Psoas muscle (tissue), 8 donors: ENCODE measurements around the gene KRTAP5-11. TPM values are rescaled to one million over a fixed set of nuclear protein-coding genes. Genes with fewer than 3 reads are reported as not detected.

ENCODE experiments used
- ATAC-seq, 4 donors: fragments of 200-7000 bp; cut with Tn5 transposase; one replicate each; pipeline ENCODE4 v1.9.1; 2020; ENCODE audit warnings: moderate library complexity in 3 of 4, mild to moderate bottlenecking in 2 of 4
- DNase-seq, 2 donors: peaks; one replicate each; pipeline ENCODE4 v3.0.0-alpha.2; 2020
- H3K27ac ChIP-seq: fragments of 200-600 bp; one replicate; pipeline ENCODE4 v1.8.0; 2022
- H3K27me3 ChIP-seq, 3 donors: fragments of 200-600 bp in 1 of 3; one replicate each; pipeline versions ENCODE4 v1.6.1 to v1.8.0; 2013 to 2022; ENCODE audit warnings: low read length in 2 of 3, mild to moderate bottlenecking in 2 of 3, moderate library complexity in 1 of 3; ENCODE audit not compliant: insufficient read depth in 3 of 3
- H3K36me3 ChIP-seq, 2 donors: fragments of 200-600 bp in 1 of 2; one replicate each; pipeline versions ENCODE4 v1.6.1 to v1.8.0; 2013 to 2022; ENCODE audit warnings: low read depth in 1 of 2, mild to moderate bottlenecking in 1 of 2, moderate library complexity in 1 of 2; ENCODE audit not compliant: insufficient read depth in 1 of 2
- H3K4me1 ChIP-seq: fragments of 200-600 bp; one replicate; pipeline ENCODE4 v1.8.0; 2022
- H3K4me3 ChIP-seq: fragments of 200-600 bp; one replicate; pipeline ENCODE4 v1.8.0; 2022; ENCODE audit warnings: mild to moderate bottlenecking
- H3K9me3 ChIP-seq: fragments of 200-600 bp; one replicate; pipeline ENCODE4 v1.8.0; 2022
- WGBS, 3 donors: extraction: QIAGEN DNeasy Blood & Tissue Kit; methylation state at CpG; one replicate each; pipeline versions ENCODE4 v1.1.6 to v1.1.7; 2013; 5-methylcytosine and 5-hydroxymethylcytosine counted together
- intact Hi-C, 2 donors: fragments of 100-400 bp; cut with DNase I; formaldehyde crosslinking; loops; one replicate each; pipeline versions ENCODE4 v1.11.0 to v1.14.2; 2022
- polyA plus RNA-seq, 3 donors: library from polyadenylated mRNA; stranded (reverse); fragments of 200-250 nt; gene quantifications; one replicate each; pipeline ENCODE4 v1.2.3, GENCODE V29; 2013
- total RNA-seq, 4 donors: library from RNA; stranded (reverse); fragmentation: NEBNext Ultra II Directional in 2 of 4; extraction: Animal tissue kit (Norgen Biotek cat#: 25700) in 2 of 4; gene quantifications; one replicate each; pipeline versions ENCODE4 v1.2.1 to v1.2.4, GENCODE V29; 2021 to 2023
- TF ChIP-seq, protein P1 (sequence below): fragments of 200-600 bp; IDR thresholded peaks from one replicate; pipeline ENCODE4 v1.8.0; 2022; ENCODE audit warnings: antibody characterized with exemption
- donor health status: healthy with polysubstance abuse.
- donor health status: DM: no; HTN: no; CAD: no; lungs with moderate emphysema.
- donor health status: Bipolar disorder and iron deficiency.
- donor health status: healthy.
- donor health status: DM: yes; HTN: yes; CAD: no.
- donor health status: DM: no; HTN: no; CAD: no.
- donor health status: DM: no; HTN: no; CAD: no.
- donor health status: DM: yes; HTN: yes; CAD: no.

KRTAP5-11 gene
- total and polyA plus RNA-seq, 7 donors, result not detected

DNA sequence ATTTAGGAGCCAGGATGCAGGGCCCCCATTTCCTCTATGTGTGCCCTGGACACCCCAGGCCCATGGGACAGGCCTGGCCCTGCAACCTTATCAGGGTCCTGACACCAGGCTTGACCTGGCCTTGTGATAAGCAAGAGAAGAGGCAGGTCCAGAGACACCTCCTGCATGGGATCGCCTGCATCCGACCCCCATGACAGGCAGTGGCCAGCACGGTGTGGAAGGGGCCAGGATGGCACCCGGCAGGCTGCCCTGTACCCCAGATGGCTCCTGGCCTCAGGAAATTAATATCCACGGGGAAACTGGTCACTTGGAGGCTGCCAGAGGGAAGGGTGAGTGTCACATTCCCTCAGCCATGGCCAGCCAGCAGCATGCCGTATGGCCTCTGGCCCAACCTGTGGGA, 27.7 kb downstream of the KRTAP5-11 start:
- 68 to 78% (median 68%) methylated on average over 6 of the region's 6 CpGs for WGBS, 3 donors
- intact Hi-C loops, result no loop called here
- Histone ChIP-seq H3K9me3 (no peaks in the 10 kb centered on the region), H3K27ac (no peak overlapping the region), H3K4me1 (no peaks in the 10 kb centered on the region), H3K4me3 (no peak overlapping the region), H3K27me3 (no peaks in the 10 kb centered on the region), H3K36me3 (no peaks in the 10 kb centered on the region)
- ATAC-seq (no peak), DNase-seq (no peak)
- TF ChIP-seq, protein P1, sequence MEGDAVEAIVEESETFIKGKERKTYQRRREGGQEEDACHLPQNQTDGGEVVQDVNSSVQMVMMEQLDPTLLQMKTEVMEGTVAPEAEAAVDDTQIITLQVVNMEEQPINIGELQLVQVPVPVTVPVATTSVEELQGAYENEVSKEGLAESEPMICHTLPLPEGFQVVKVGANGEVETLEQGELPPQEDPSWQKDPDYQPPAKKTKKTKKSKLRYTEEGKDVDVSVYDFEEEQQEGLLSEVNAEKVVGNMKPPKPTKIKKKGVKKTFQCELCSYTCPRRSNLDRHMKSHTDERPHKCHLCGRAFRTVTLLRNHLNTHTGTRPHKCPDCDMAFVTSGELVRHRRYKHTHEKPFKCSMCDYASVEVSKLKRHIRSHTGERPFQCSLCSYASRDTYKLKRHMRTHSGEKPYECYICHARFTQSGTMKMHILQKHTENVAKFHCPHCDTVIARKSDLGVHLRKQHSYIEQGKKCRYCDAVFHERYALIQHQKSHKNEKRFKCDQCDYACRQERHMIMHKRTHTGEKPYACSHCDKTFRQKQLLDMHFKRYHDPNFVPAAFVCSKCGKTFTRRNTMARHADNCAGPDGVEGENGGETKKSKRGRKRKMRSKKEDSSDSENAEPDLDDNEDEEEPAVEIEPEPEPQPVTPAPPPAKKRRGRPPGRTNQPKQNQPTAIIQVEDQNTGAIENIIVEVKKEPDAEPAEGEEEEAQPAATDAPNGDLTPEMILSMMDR, result no peak

DNA sequence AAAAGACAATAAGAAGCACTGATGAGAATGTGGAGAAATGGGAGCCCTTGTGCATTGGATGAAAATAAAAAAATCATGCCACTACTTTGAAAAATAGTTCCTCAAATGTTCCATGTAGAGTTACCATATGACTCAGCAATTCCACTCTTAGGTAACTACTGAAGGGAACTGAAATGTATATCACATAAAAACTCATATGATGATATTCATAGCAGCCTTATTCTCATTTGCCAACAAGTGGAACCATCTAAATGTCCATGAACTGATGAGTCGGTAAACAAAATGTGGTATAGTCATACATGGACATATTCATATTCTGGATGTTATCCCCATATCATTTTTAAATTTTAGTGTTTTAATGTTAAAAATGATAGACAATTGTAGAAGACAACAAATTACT, 31.0 kb downstream of the KRTAP5-11 start:
- TF ChIP-seq, protein P1, result no peak
- H3K9me3 ChIP-seq, result no peaks in the 10 kb centered on the region
- H3K4me1 ChIP-seq, result no peaks in the 10 kb centered on the region
- 87 to 92% (median 89%) methylated on average over 1 of the region's 1 CpG for WGBS, 3 donors
- no peaks in the 10 kb centered on the region for H3K36me3 ChIP-seq
- H3K27me3 ChIP-seq, result no peaks in the 10 kb centered on the region
- no peak for ATAC-seq
- intact Hi-C loops, result no loop called here
- DNase-seq, result no peak
- H3K27ac ChIP-seq, result no peak overlapping the region
- no peak overlapping the region for H3K4me3 ChIP-seq

DNA sequence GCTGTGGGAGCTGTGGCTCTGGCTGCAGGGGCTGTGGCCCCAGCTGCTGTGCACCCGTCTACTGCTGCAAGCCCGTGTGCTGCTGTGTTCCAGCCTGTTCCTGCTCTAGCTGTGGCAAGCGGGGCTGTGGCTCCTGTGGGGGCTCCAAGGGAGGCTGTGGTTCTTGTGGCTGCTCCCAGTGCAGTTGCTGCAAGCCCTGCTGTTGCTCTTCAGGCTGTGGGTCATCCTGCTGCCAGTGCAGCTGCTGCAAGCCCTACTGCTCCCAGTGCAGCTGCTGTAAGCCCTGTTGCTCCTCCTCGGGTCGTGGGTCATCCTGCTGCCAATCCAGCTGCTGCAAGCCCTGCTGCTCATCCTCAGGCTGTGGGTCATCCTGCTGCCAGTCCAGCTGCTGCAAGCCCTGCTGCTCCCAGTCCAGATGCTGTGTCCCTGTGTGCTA, 33.9 kb downstream of the KRTAP5-11 start:
- 18 to 31% (median 28%) methylated on average over 5 of the region's 5 CpGs for WGBS, 3 donors
- intact Hi-C loops, result no loop called here
- no peak overlapping the region for H3K27ac ChIP-seq
- H3K27me3 ChIP-seq, result no peaks in the 10 kb centered on the region
- TF ChIP-seq, protein P1, result no peak
- no peak overlapping the region for H3K4me3 ChIP-seq
- DNase-seq, result no peak
- no peaks in the 10 kb centered on the region for H3K9me3 ChIP-seq
- no peaks in the 10 kb centered on the region for H3K4me1 ChIP-seq
- no peak for ATAC-seq
- H3K36me3 ChIP-seq, result no peaks in the 10 kb centered on the region

DNA sequence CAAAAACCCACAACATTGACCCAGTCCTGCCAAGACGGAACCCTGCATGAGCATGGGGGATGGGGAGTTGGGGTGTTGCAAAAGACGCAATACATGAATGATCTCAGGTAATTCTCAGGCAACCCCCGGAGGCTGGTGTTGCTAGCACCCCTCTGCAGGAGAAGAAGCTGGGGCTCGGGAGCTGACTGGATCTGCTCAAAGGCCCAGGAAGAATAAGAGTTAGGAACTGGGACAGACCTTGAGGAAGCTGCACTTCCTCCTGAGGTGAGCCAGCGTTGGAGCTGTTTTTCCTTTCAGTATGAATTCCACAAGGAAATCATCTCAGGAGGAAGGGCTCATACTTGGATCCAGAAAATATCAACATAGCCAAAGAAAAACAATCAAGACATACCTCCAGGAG, 34.6 kb downstream of the KRTAP5-11 start, which contains the start of gene KRTAP5-9:
KRTAP5-9 (plus strand) TSS at position 301 of the 400 bp plus-strand sequence. CDS start 238 bp downstream, outside the sequence.
- WGBS, 3 donors, result 59 to 78% (median 70%) methylated on average over 5 of the region's 5 CpGs
- ATAC-seq, result no peak
- H3K9me3 ChIP-seq, result no peaks in the 10 kb centered on the region
- no peak within 1 kb of the TSS for H3K27ac ChIP-seq
- no peaks in the 10 kb centered on the region for H3K4me1 ChIP-seq
- H3K27me3 ChIP-seq, result no peaks in the 10 kb centered on the region
- TF ChIP-seq, protein P1, result no peak
- no peak for DNase-seq
- no peak within 1 kb of the TSS for H3K4me3 ChIP-seq
- no peaks in the 10 kb centered on the region for H3K36me3 ChIP-seq
- intact Hi-C loops, result no loop called here

DNA sequence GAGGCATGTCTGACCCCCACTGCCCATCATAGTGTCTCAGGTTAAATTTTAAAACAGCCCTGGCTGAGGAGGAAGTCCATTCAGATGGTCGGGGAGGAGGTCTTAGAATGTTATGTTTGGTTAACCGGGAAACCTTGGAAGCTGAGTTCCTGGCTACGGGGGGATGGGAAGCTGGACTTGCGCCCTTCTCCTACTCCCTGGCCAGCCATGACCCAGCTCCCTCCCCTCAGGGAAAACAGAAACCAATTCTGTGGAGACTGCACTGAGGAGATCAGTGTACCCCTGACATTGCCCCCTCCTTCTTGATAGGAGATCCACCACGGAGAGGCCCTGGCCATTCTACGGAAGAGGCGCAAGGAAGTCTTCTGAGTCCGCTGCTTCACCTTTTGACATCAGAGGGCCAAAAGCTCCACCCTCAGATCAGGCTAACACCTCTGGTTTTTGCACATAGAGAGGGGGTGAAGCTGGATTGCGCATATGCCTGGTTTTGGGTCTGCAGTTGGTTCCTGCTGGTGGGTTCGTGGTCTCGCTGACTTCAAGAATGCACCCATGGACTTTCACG, 37.2 kb downstream of the KRTAP5-11 start:
- TF ChIP-seq, protein P1, result no peak
- no peak for ATAC-seq

More for the DNA sequence above, 37.2 kb downstream of the KRTAP5-11 start:
- Histone ChIP-seq H3K36me3 (no peaks in the 10 kb centered on the region), H3K9me3 (no peaks in the 10 kb centered on the region), H3K27me3 (no peaks in the 10 kb centered on the region), H3K27ac (no peak overlapping the region), H3K4me1 (no peaks in the 10 kb centered on the region), H3K4me3 (no peak overlapping the region)
- WGBS, 3 donors, result 85 to 93% (median 86%) methylated on average over 12 of the region's 12 CpGs
- intact Hi-C loops, result no loop called here
- no peak for DNase-seq
